AG04450 (cell line): ENCODE results near the gene NDOR1. TPM values are rescaled to one million over a fixed set of nuclear protein-coding genes. Genes with fewer than 3 reads are reported as not detected.

Experiments used
- CTCF ChIA-PET: fragments of 300-600, 350-600 bp; formaldehyde crosslinking; extraction: SDS; loops from one replicate; lab custom pipeline; 2022; ENCODE audit warnings: antibody characterized with exemption, inconsistent platforms; lab: Charles Lee
- POLR2A ChIA-PET: fragments of 350-600 bp; formaldehyde crosslinking; extraction: SDS; loops from one replicate; lab custom pipeline; 2021; ENCODE audit warnings: antibody characterized with exemption, inconsistent platforms; lab: Yijun Ruan, JAX
- DNase-seq: peaks from one replicate; pipeline ENCODE4 v3.0.0-alpha.2; 2011; ENCODE audit warnings: low read depth, low spot score
- H3K27ac ChIP-seq: one replicate; pipeline ENCODE4 v1.5.1; 2012; ENCODE audit warnings: low read depth, low read length, control low read depth
- H3K27me3 ChIP-seq: one replicate; pipeline ENCODE4 v1.6.0; 2012; ENCODE audit warnings: low read length; ENCODE audit not compliant: control insufficient read depth, insufficient read depth
- H3K4me3 ChIP-seq: 2 replicates; pipeline ENCODE4 v1.5.1; 2011; ENCODE audit warnings: mild to moderate bottlenecking, low read depth, low read length, control low read depth
- H3K9me3 ChIP-seq: 2 replicates; pipeline ENCODE4 v1.5.1; 2012; ENCODE audit warnings: low read length; ENCODE audit not compliant: control insufficient read depth, insufficient read depth
- polyA plus RNA-seq: library from polyadenylated mRNA; depleted of rRNA; stranded (reverse); fragments of >200 nt; gene quantifications from 2 replicates; pipeline ENCODE4 v1.2.3, GENCODE V29; 2011
- TF ChIP-seq, protein P1 (sequence below): IDR thresholded peaks from 2 replicates; pipeline ENCODE4 v1.5.1; 2011; ENCODE audit warnings: low read depth, low read length, control low read depth, inconsistent platforms

The NDOR1 gene
- polyA plus RNA-seq, 1 experiment = 2.8 TPM

DNA sequence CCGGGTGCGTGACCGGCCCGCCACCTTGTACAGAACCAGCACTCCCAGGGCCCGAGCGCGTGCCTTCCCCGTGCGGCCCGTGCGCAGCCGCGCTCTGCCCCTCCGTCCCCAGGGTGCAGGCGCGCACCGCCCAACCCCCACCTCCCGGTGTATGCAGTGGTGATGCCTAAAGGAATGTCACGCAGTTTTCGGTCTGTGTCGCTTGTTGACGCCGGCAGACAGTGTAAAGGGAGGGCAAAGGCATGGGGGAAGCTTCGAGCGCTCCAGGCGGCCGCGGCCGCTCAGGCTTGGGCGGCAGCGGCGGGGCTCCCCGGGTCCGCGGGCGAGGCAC is 37.0 kb upstream of the NDOR1 start:
- ChIA-PET CTCF (no interaction called here), POLR2A (no interaction called here)
- H3K27me3 ChIP-seq = peaks cover 68% of the 10 kb centered on the region
- peaks cover 3% of the 10 kb centered on the region; the same call in 1 of the 2 replicates for H3K9me3 ChIP-seq
- H3K4me3 ChIP-seq = no peak overlapping the region
- DNase-seq = no peak
- TF ChIP-seq, protein P1, sequence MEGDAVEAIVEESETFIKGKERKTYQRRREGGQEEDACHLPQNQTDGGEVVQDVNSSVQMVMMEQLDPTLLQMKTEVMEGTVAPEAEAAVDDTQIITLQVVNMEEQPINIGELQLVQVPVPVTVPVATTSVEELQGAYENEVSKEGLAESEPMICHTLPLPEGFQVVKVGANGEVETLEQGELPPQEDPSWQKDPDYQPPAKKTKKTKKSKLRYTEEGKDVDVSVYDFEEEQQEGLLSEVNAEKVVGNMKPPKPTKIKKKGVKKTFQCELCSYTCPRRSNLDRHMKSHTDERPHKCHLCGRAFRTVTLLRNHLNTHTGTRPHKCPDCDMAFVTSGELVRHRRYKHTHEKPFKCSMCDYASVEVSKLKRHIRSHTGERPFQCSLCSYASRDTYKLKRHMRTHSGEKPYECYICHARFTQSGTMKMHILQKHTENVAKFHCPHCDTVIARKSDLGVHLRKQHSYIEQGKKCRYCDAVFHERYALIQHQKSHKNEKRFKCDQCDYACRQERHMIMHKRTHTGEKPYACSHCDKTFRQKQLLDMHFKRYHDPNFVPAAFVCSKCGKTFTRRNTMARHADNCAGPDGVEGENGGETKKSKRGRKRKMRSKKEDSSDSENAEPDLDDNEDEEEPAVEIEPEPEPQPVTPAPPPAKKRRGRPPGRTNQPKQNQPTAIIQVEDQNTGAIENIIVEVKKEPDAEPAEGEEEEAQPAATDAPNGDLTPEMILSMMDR = no peak
- no peak overlapping the region for H3K27ac ChIP-seq

DNA sequence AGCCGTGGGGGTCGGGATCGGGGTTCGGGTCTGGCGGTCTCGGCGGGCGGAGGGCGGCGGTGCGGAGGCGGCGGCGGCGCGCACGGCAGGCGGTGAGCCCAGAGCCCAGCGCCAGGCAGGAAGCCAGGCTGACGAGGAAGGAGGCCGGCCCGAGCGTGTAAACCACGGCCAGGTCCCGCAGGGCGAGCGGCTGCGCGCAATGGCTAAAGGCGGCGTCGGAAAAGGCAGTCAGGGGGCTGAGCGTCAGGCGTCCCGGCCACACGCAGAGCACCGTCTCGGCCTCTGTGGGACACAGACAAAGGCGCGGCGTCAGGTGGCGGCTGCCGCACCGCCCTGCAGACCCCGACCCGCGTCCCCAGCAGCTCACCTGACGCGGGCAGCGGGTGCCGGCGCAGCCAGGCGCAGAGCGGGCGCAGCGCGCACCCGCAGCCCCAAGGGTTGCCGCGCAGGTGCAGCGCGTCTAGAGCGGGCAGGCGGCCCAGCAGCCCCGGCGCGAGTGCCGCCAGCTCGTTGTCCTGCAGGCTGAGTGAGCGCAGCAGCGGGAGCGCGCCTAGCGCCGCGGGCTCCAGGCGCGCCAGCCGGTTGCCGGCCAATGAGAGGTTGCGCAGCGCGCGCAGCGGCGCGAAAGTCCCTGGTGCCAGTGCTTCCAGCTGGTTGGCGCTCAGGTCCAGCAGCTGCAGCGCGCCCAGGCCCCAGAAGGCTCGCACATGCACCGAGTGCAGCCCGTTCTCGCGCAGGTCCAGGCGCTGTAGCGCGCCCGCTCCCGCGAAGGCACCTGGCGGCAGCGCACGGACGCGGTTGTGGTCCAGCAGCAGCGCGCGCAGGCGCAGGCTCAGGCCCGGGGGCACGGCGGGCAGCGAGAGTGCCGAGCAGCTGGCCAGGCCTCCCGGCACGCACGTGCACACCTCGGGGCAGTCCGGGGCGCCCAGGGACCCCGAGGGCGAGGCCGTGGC is 36.3 kb upstream of the NDOR1 start:
- Histone ChIP-seq H3K27me3 (peaks cover 62% of the 10 kb centered on the region), H3K27ac (no peak overlapping the region), H3K4me3 (no peak overlapping the region), H3K9me3 (peaks cover 3% of the 10 kb centered on the region; the same call in 1 of the 2 replicates)
- no peak for DNase-seq
- ChIA-PET POLR2A (interaction anchor here (1.1 kb wide), 1 partner anchor 43 kb away, joined by 5 read pairs; no protein-coding TSS in a partner anchor), CTCF (no interaction called here)
- TF ChIP-seq, protein P1 = no peak

DNA sequence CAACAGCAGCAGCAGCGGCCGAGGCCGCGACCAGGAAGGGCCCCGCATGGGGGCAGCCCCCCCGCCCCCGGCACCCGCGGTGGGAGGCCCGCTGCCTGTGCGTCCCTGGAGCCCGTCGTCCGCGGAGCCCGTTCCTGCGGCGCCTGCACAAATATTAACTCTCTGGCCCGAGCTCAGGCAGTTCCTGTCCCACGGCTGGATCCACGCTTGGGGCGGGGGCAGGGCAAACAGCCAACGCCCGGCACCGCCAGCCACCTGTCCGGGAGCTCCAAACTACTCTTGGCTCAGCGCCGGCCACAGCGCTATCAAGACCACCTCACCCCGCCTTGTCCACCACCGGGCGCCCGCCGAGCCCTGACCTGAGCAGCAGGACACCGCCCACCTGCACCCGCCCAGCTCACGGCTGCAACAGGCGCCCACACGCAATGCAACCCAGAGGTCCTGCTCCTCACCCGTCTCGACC is 35.6 kb upstream of the NDOR1 start, which contains the start of gene LRRC26:
TSS of gene LRRC26 (minus strand) at position 156 of the 463 bp plus-strand sequence. CDS start at position 48, 108 bp downstream.
- TF ChIP-seq, protein P1 = no peak
- Histone ChIP-seq H3K27me3 (peaks cover 59% of the 10 kb centered on the region), H3K27ac (no peak within 1 kb of the TSS), H3K4me3 (no peak within 1 kb of the TSS), H3K9me3 (no peaks in the 10 kb centered on the region; the same call in 1 of the 2 replicates)
- ChIA-PET CTCF (no interaction called here), POLR2A (interaction anchor here (1.1 kb wide), 1 partner anchor 44 kb away, joined by 5 read pairs; no protein-coding TSS in a partner anchor)
- no peak for DNase-seq

DNA sequence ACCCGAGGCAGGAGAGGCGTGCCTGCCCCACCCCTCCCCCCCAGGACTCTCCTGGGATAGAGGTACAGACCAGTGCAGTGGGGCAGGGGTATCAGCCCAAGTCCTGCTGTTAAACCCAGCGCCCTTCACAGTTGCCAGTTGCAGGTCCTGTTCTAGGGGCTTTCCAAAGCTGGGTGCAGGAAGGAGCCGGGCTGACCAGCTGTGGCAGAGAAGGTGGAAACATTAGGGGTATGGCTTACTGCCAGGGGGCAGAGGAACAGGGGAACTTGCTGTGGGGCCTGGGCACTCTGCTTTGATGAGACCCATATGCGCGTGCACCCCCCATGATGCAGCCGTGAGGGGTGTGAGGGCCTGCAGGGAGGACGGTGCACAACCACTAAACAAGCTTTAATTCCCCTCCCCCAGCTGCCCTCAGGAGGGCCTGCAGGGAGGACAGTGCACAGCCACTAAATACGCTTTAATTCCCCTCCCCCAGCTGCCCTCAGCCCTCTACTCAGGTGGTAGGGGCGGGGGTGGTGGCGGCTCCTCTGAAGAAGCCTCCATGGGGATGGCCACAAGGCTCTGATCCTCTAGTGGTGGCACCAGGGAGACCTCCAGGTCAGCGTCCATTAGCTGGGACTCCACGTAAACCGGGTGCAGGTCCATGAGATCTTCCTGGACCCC is 34.9 kb upstream of the NDOR1 start:
- no peak for DNase-seq
- CTCF ChIA-PET = no interaction called here

More for the DNA sequence above, 34.9 kb upstream of the NDOR1 start:
- POLR2A ChIA-PET = interaction anchor here (0.6 kb wide), 1 partner anchor 70 kb away, joined by 3 read pairs; the partner anchor contains the start of gene TUBB4B
- H3K4me3 ChIP-seq = no peak overlapping the region
- TF ChIP-seq, protein P1 = no peak
- H3K27ac ChIP-seq = no peak overlapping the region
- H3K27me3 ChIP-seq = peaks cover 52% of the 10 kb centered on the region
- H3K9me3 ChIP-seq = no peaks in the 10 kb centered on the region; the same call in 1 of the 2 replicates
